K562 (cell line): ENCODE data around the gene GLB1L3.

Source experiments
- CBX8 ChIP-seq: fragments of 200-600 bp; sonication (generic); IDR thresholded peaks from 2 replicates; pipeline ENCODE4 v1.6.1; 2012; ENCODE audit warnings: borderline replicate concordance, mixed run types, low read depth, mild to moderate bottlenecking, moderate library complexity, mixed read lengths, low read length, control low read depth, inconsistent platforms; ENCODE audit not compliant: poor library complexity, severe bottlenecking; ENCODE audit errors: extremely low read depth
- CTCF ChIP-seq, 3 experiments: IDR thresholded peaks in 2 of 3; conservative IDR thresholded peaks in 1 of 3; 2 replicates each; pipeline ENCODE4 v1.5.1; 2011 to 2012; ENCODE audit warnings: low read length in 3 of 3, mild to moderate bottlenecking in 3 of 3, control low read depth in 2 of 3, improper control_type of control experiment in 1 of 3, inconsistent platforms in 1 of 3, low read depth in 1 of 3, mixed read lengths in 1 of 3, moderate library complexity in 1 of 3; ENCODE audit not compliant: insufficient read depth in 2 of 3
- EZH2 ChIP-seq: IDR thresholded peaks from 2 replicates; pipeline ENCODE4 v1.6.1; 2012; ENCODE audit warnings: low read depth, mild to moderate bottlenecking, inconsistent platforms, low read length, borderline replicate concordance
- GMEB1 ChIP-seq: fragments of 250-450 bp; sonication (Bioruptor Pico); IDR thresholded peaks from 2 replicates; pipeline ENCODE4 v1.4.0; 2020; ENCODE audit warnings: mild to moderate bottlenecking
- NRF1 ChIP-seq, 2 experiments: fragments of 450-650 bp; IDR thresholded peaks in 1 of 2; conservative IDR thresholded peaks in 1 of 2; 2 replicates each; pipeline ENCODE4 v1.6.1; 2014; ENCODE audit warnings: mild to moderate bottlenecking in 2 of 2
- RNF2 ChIP-seq: sonication (generic); IDR thresholded peaks from 2 replicates; pipeline ENCODE4 v1.6.1; 2016
- SIRT6 ChIP-seq: IDR thresholded peaks from one replicate; pipeline ENCODE4 v1.6.1; 2012; ENCODE audit warnings: low read depth, mild to moderate bottlenecking, control low read depth, inconsistent platforms, low read length, moderate library complexity
- SP2 ChIP-seq: IDR thresholded peaks from 2 replicates; pipeline ENCODE4 v1.6.1; 2011; ENCODE audit warnings: mild to moderate bottlenecking, low read depth, low read length, moderate library complexity; ENCODE audit not compliant: poor library complexity, severe bottlenecking; ENCODE audit errors: extremely low read depth
- SRF ChIP-seq, 2 experiments: fragments of 250-450, 450-650 bp in 1 of 2; sonication (Bioruptor Pico) in 1 of 2; sonication (generic) in 1 of 2; formaldehyde crosslinking; IDR thresholded peaks; 2 replicates each; pipeline versions ENCODE4 v1.5.0 to v1.5.1; 2020 to 2022; ENCODE audit warnings: mild to moderate bottlenecking in 1 of 2, missing genetic modification reagents in 1 of 2
- ZFX ChIP-seq: sonication (generic); formaldehyde crosslinking; IDR thresholded peaks from 2 replicates; pipeline ENCODE4 v1.8.0; 2022; ENCODE audit warnings: mild to moderate bottlenecking, missing genetic modification reagents, moderate library complexity
- ZNF143 ChIP-seq: sonication (generic); formaldehyde crosslinking; IDR thresholded peaks from 2 replicates; pipeline ENCODE4 v1.9.0; 2022; ENCODE audit warnings: mild to moderate bottlenecking, missing genetic modification reagents
- ZSCAN29 ChIP-seq: fragments of 450-650 bp; IDR thresholded peaks from 2 replicates; pipeline ENCODE4 v1.6.1; 2017

GRCh38 chr11:134333946-134334345 is 57.8 kb downstream of the GLB1L3 start:
- TF ChIP-seq ZSCAN29, result no peak
- TF ChIP-seq ZNF143, result no peak
- TF ChIP-seq SIRT6, result no peak
- no peak for TF ChIP-seq CBX8
- no peak for TF ChIP-seq CTCF (IDR thresholded peaks at IDR 0.05 in 2 of 3, conservative IDR thresholded peaks at IDR 0.05 in 1 of 3; ENCODE audit: insufficient read depth in 2 of 3, low read depth in 1 of 3, low read length in 3 of 3)
- no peak for TF ChIP-seq RNF2
- no peak for TF ChIP-seq ZFX (CRISPR knock-in tag)
- TF ChIP-seq SRF (CRISPR knock-in tag; IDR thresholded peaks at IDR 0.05), result no peak
- no peak for TF ChIP-seq EZH2
- TF ChIP-seq NRF1 (conservative IDR thresholded peaks at IDR 0.05 in 1 of 2, IDR thresholded peaks at IDR 0.05 in 1 of 2), result no peak
- TF ChIP-seq SP2, result no peak
- no peak for TF ChIP-seq GMEB1
